ENCODE measurements around the gene EPS8. TPM values are rescaled to one million over a fixed set of nuclear protein-coding genes. Genes with fewer than 3 reads are reported as not detected.

Gene EPS8
- total and polyA plus RNA-seq, 8 donors = 9.1 to 287 (median 36.1) TPM

- H3K9me3 ChIP-seq = no peaks in the 10 kb centered on the region
- H3K4me3 ChIP-seq = no peak overlapping the region
- H3K4me1 ChIP-seq = peaks cover 0 to 12% (median 5%) of the 10 kb centered on the region in 4 donors
- no peak for TF ChIP-seq POLR2A (IDR thresholded peaks at IDR 0.05)
- TF ChIP-seq EP300 (IDR thresholded peaks at IDR 0.05) = no peak
- TF ChIP-seq POLR2AphosphoS5 (IDR thresholded peaks at IDR 0.05) = no peak
- TF ChIP-seq CTCF (IDR thresholded peaks at IDR 0.05) = no peak
- 71 to 86% (median 83%) methylated on average over 1 of the region's 1 CpG for WGBS, 5 donors
- intact Hi-C loops (cut with DNase I; ENCODE audit: low total_unique reads) = no loop called here
- no peaks in the 10 kb centered on the region for H3K27me3 ChIP-seq
- DNase-seq = no peak
- no peaks in the 10 kb centered on the region for H3K36me3 ChIP-seq
- H3K27ac ChIP-seq = no peak overlapping the region
Observed at GRCh38 chr12:15574353-15574752, 214.8 kb downstream of the EPS8 start.

Small RNA genes lying within 50 kb of the gene (small RNA-seq; reads per million reads assigned to genes)
- 0 reads per million in 4 donors for gene RNU6-251P

Other genes starting within 250 kb of the EPS8 start
- gene STRAP, start 93.0 kb upstream of the EPS8 start, total RNA-seq = 100 to 1,000 TPM in 2 of 5 donors, 10 to 100 TPM in 3; 20.9 to 197 (median 72.7) TPM
- 100 to 1,000 TPM in 1 of 3 donors, 10 to 100 TPM in 2; 69.1 to 103 (median 93.7) TPM for gene STRAP, start 93.0 kb upstream of the EPS8 start, polyA plus RNA-seq
- gene DERA, start 121.9 kb upstream of the EPS8 start, total RNA-seq = 10 to 100 TPM in 3 of 5 donors, 1 to 10 TPM in 2; 3.2 to 53.6 (median 15.6) TPM
- gene DERA, start 121.9 kb upstream of the EPS8 start, polyA plus RNA-seq = 10 to 100 TPM; 26.0 to 39.0 (median 35.6) TPM

All from stomach (tissue), 9 donors.